BJ (cell line): Measurements from ENCODE around the gene ICE2. TPM values are rescaled to one million over a fixed set of nuclear protein-coding genes. Genes with fewer than 3 reads are reported as not detected.

Source experiments
- CTCF ChIA-PET: fragments of 350-600 bp; formaldehyde crosslinking; extraction: SDS; loops from one replicate; lab custom pipeline; 2021; ENCODE audit warnings: antibody characterized with exemption, inconsistent platforms; lab: Yijun Ruan, JAX
- POLR2A ChIA-PET: fragments of 300-600 bp; sonication (Branson Sonifier 250); formaldehyde crosslinking; extraction: SDS; loops from one replicate; lab custom pipeline; 2021; ENCODE audit warnings: antibody characterized with exemption; lab: Charles Lee
- DNase-seq: peaks from one replicate; pipeline ENCODE4 v3.0.0-alpha.2; 2011; ENCODE audit warnings: low read depth
- H3K27me3 ChIP-seq: 2 replicates; pipeline ENCODE4 v1.6.0; 2011; ENCODE audit warnings: low read length; ENCODE audit not compliant: control insufficient read depth, insufficient read depth
- H3K36me3 ChIP-seq: 2 replicates; pipeline ENCODE4 v1.5.1; 2011; ENCODE audit warnings: low read length; ENCODE audit not compliant: control insufficient read depth, insufficient read depth
- H3K4me3 ChIP-seq: 2 replicates; pipeline ENCODE4 v1.5.1; 2011; ENCODE audit warnings: low read depth, mild to moderate bottlenecking, control low read depth, low read length
- polyA plus RNA-seq: library from polyadenylated mRNA; depleted of rRNA; stranded (reverse); fragments of >200 nt; gene quantifications from 2 replicates; pipeline ENCODE4 v1.2.3, GENCODE V29; 2011
- TF ChIP-seq, protein P1 (sequence below): IDR thresholded peaks from 2 replicates; pipeline ENCODE4 v1.5.1; 2011; ENCODE audit warnings: low read depth, mild to moderate bottlenecking, control low read depth, inconsistent platforms, low read length, moderate library complexity; ENCODE audit not compliant: insufficient read depth

Gene ICE2
- polyA plus RNA-seq, 1 experiment = 19.4 TPM

DNA sequence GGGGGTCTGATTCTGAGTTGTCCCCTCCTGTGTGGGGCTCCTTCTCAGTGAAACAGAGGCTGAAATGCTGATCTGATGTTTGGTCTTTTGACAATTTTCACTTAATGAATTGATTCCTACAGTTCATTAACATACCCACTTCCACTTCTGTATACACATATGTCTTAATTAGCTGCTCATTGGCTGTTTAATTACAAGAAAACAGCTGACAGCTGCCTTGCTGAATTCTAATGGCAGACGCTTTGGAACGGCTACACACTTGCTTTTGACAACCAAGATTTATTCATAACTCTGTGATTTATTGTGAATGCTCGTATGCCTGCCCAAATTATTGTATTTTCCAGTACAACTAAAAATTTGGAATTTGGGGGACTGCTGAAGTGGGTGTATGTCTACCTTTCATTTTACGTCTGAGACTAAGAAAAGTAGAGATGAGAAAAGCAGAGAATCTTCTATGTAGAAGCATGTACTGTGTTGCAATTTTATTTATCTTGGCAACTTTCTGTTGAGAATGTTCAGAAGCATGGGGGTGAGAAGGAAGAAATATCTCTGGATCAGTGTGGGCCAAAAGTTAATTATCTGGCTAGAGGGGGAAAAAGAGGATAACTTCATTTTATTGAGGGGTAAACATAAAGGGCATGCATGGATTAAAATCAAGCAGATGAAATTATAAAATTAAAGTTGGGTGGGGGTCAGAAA is 46.5 kb upstream of the ICE2 start:
- H3K27me3 ChIP-seq = no peaks in the 10 kb centered on the region
- TF ChIP-seq, protein P1, sequence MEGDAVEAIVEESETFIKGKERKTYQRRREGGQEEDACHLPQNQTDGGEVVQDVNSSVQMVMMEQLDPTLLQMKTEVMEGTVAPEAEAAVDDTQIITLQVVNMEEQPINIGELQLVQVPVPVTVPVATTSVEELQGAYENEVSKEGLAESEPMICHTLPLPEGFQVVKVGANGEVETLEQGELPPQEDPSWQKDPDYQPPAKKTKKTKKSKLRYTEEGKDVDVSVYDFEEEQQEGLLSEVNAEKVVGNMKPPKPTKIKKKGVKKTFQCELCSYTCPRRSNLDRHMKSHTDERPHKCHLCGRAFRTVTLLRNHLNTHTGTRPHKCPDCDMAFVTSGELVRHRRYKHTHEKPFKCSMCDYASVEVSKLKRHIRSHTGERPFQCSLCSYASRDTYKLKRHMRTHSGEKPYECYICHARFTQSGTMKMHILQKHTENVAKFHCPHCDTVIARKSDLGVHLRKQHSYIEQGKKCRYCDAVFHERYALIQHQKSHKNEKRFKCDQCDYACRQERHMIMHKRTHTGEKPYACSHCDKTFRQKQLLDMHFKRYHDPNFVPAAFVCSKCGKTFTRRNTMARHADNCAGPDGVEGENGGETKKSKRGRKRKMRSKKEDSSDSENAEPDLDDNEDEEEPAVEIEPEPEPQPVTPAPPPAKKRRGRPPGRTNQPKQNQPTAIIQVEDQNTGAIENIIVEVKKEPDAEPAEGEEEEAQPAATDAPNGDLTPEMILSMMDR = no peak
- H3K4me3 ChIP-seq = no peak overlapping the region
- ChIA-PET POLR2A (no interaction called here), CTCF (interaction anchor here (1.5 kb wide), 1 partner anchor 9 kb away, joined by 5 read pairs; no protein-coding TSS in a partner anchor)
- DNase-seq = no peak
- no peaks in the 10 kb centered on the region for H3K36me3 ChIP-seq

- no peak for DNase-seq
- TF ChIP-seq, protein P1 = no peak
- Histone ChIP-seq H3K4me3 (no peak overlapping the region), H3K27me3 (no peaks in the 10 kb centered on the region), H3K36me3 (no peaks in the 10 kb centered on the region)
- POLR2A ChIA-PET = no interaction called here
- CTCF ChIA-PET = interaction anchor here (0.6 to 8.0 kb wide), 3 partner anchors 8 to 18 kb away, joined by 3 to 104 read pairs (median 20); no protein-coding TSS in a partner anchor
Observed at GRCh38 chr15:60523056-60523455, 44.1 kb upstream of the ICE2 start.

DNA sequence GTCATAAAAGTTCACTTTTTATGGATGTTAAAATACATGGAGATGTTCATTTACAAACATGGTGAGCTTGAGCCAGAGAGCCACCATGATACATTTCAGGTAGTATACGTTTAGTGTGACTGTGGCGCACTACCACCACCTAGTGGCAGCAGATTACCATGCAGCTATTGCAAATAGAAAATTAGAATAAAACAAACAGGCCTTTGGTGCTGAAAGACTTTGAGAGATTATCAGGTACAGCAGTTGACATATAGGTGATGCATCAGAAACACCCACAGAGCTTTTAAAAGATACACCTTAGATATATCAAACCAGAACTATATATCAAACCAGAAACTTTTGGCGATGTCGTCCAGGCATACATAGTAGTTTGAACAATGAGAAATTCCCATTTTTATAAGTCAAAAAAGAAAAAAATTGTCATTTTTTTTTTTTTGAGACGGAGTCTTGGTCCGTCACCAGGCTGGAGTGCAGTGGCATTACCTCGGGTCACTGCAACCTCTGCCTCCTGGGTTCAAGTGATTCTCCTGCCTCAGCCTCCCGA is 42.0 kb upstream of the ICE2 start:
- TF ChIP-seq, protein P1 = peak; percentile 88
- POLR2A ChIA-PET = interaction anchor here (0.8 kb wide), 1 partner anchor 15 kb away, joined by 3 read pairs; no protein-coding TSS in a partner anchor
- Histone ChIP-seq H3K27me3 (no peaks in the 10 kb centered on the region), H3K4me3 (no peak overlapping the region), H3K36me3 (no peaks in the 10 kb centered on the region)
- no peak for DNase-seq
- CTCF ChIA-PET = interaction anchor here (0.6 to 8.0 kb wide), 40 partner anchors 9 to 1826 kb away, joined by 3 to 104 read pairs (median 4); no protein-coding TSS in a partner anchor

GRCh38 chr15:60520013-60520824 is 41.3 kb upstream of the ICE2 start:
- ChIA-PET CTCF (interaction anchor here (0.5 to 8.0 kb wide), 42 partner anchors 8 to 1827 kb away, joined by 3 to 104 read pairs (median 4); no protein-coding TSS in a partner anchor), POLR2A (interaction anchor here (0.8 kb wide), 1 partner anchor 16 kb away, joined by 3 read pairs; no protein-coding TSS in a partner anchor)
- no peak for DNase-seq
- TF ChIP-seq, protein P1 = no peak
- H3K27me3 ChIP-seq = no peaks in the 10 kb centered on the region
- no peaks in the 10 kb centered on the region for H3K36me3 ChIP-seq
- no peak overlapping the region for H3K4me3 ChIP-seq
